HS-5 (cell line): ENCODE results near the gene TCFL5.

Source experiments
- DNase-seq: peaks from one replicate; pipeline ENCODE4 v3.0.0-alpha.2; 2012; ENCODE audit warnings: low read depth

TCFL5 gene

GRCh38 chr20:62811720-62812119 is 49.9 kb downstream of the TCFL5 start:
- DNase-seq: no peak

DNA sequence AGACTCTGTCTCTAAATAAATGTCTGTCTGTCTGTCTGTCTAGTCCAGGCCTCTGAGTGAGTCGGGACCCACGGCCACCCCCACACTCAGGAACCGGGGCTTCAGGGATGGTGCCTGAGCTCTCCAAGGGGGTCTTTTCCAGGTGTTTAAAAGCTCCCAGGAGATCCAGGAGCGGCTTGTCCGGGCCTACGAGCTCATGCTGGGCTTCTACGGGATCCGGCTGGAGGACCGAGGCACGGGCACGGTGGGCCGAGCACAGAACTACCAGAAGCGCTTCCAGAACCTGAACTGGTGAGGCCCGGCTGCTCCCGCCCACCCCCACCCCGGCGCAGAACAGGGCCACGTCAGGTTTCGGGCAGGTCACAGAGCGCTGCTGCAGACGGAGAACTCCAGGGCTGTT is 50.3 kb downstream of the TCFL5 start:
- DNase-seq: no peak

DNA sequence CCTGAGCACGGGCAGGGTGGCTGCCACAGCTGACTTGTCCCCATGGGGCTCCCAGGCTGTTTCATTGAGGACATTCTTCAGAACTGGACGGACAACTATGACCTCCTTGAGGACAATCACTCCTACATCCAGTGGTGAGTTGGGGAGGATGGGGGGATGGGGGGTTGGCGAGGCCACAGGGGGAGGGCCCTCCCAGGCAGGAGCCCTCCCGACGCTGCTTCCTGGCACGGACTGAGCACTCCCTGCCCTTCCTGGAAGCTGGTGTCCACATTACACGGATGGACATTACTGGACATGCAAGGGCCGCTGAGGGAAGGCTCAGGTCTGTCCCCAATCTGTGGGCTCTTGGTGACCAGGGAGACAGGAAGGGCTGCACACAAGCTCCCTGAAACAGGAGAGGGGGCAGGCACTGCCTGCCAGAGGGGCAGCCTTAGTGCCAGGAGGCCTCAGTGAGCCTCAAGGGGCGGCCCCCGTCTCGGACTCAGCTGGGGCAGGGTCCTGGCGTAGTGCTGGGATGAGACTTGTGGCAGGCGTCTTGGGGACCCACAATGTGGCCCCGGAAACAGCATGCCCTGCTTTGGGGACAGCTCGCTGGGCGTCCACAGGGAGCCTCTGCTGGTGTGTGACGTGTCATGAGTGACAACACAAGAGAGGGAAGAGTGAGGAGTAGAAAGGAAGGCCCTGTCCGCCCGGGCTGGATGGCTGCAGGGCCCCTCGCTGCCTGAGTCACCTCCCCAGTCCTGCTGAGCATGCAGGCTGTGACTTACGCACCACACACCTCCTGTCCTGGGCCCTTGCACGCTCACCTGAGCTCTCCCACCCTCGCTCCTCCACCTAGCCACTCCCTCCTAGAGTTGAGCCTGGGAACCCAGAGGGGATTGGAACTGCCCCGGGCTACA is 51.8 kb downstream of the TCFL5 start:
- no peak for DNase-seq

GRCh38 chr20:62808211-62808865 is 53.3 kb downstream of the TCFL5 start:
- no peak for DNase-seq

- no peak for DNase-seq
Observed at GRCh38 chr20:62807444-62808210, 54.0 kb downstream of the TCFL5 start.

DNA sequence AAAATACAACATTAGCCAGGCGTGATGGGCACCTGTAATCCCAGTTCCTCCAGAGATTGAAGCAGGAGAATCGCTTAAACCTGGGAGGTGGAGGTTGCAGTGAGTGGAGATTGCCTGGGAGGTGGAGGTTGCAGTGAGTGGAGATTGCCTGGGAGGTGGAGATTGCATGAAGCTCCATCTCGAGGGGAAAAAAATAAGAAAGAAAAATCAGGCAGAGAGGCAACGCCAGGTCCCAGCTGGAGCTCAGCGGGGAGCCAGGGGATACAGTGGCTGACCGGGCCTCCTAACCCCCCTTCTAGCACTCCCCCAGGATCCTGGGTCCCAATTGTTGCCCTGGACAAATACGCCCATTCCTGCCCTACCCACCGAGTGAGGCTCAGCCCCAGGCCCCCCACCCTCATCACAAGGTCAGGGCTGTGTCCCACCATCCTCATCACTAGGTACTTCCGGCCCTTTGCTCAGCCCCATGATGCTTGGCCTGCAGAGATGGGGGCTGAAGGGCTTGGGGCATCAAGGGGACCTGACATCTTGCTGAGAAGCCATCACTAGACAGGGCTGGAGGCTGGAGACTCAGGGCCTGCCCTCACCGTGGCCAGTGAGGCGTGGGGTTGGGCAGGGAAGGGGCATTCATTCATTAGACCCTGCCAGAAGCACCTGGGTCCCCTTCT is 55.1 kb downstream of the TCFL5 start:
- DNase-seq: no peak

GRCh38 chr20:62805711-62806382 is 55.8 kb downstream of the TCFL5 start:
- DNase-seq: no peak

DNA sequence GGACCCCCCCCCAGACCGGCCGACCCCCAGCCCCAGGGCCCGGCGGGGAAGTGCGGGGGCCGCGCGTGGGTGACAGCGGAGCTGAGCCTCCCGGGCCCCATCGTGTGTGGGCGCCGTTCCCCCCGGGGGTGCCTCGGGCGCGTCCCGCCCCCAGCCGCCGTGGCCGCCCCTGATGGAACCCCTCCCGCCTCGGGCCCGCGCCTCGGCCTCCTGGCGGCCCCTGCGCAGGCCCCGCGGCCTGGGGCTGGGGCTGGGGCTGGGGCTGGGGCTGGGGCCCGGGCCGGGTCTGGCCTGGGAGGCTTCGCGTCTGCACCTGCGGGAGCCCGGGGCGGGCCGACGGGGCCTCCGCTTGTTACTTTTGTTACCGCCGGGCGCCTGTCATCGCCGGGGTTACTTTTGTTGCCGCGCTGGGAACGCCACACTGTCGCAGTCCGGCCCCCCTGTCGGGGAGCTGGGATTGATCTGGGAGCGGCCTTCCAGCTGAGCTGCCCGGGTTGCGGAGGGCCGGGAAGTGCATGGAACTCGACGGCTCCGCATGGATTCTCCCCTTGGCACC is 56.4 kb downstream of the TCFL5 start:
- no peak for DNase-seq

GRCh38 chr20:62804627-62805154 is 56.9 kb downstream of the TCFL5 start, which contains the start of gene OGFR:
OGFR (plus strand) TSS chr20:62804835; CDS start chr20:62804860, 25 bp downstream.
- DNase-seq: no peak

DNA sequence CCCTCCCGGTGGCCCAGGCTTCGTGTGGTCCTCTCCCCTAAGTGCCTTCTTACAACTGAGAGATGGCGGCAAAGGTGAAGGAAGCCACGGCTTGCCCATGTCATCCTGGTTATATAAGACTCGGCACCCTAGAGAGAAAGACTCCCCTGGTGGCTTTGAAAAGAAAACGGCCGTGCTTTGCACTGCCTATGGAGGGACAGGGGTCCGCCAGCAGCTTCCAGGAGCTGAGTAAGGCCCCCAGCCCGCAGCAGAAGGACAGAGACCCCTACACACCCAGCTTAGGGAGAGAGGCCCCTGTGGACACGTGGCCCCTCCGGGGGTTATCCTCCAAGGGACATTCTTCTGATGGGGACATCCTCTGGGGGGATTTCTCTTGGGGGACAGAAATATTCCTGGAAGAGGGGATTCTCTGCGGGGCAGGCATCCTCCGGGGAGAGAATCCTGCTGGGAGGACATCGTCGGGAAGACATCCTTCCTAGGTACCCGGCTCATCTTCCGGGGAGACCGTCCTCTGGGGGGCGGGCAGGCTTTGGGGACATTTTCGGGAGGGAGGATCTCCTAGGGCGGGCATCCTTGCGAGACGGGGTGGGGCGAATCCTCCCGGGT is 57.5 kb downstream of the TCFL5 start:
- no peak for DNase-seq

- DNase-seq: no peak
Observed at GRCh38 chr20:62802026-62802712, 59.5 kb downstream of the TCFL5 start.

DNA sequence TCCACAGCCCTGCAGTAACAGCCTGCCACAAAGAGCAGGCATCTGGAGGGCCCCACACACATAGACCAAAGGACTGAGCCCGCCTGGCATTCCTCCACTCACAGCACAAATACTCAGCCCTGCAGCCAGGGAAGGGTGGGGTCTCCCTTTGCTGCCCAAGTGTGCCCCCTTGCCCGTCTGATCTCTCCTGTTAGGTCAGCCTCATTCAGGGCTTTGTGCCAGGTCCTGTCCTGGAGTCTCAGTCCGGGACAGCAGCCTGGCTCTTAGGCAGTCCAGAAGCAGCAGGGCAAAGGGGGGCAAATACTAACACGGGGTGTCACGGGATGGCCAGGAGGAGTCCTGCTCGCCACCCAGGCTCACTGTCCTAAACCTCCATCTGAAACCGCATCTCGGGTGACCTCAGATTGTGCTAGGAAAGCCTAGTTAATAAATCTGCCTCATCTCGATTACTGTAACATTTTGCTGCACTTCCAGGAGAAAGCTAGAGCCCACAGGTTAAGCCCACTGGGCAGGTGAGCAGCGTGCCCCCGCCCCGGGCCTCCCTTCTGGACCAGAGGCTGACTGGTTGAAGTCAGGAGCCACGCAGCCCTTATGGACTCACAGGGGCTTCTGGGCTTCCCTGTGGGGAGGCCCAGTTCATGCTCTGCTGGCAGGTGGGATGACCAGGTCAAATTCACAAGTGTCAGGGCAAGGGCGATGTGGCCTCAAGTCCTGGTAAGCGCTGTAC is 60.2 kb downstream of the TCFL5 start:
- no peak for DNase-seq

GRCh38 chr20:62800314-62801259 is 61.0 kb downstream of the TCFL5 start:
- no peak for DNase-seq

GRCh38 chr20:62799873-62800272 is 61.7 kb downstream of the TCFL5 start:
- DNase-seq: no peak

GRCh38 chr20:62799459-62799858 is 62.2 kb downstream of the TCFL5 start:
- DNase-seq: no peak

DNA sequence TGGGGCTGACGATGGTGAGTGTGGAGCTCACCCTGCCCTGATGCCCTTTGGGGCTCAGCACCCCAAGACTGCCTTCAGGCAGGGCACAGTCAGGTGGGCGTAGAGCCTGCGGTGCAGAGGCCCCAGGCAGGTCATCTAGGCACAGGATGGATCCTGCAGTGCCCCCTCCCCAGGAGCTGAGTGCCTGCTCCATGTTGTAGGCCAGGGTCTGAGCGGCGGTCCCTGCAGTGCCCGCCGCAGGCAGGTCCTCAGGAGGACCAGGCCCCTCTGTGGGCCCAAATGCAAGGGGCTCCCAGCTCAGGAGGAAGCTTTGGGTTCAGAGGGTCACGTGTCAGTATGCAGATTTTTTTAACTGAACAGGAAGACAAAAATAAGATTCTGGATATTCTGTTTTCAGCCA is 62.6 kb downstream of the TCFL5 start:
- no peak for DNase-seq

DNA sequence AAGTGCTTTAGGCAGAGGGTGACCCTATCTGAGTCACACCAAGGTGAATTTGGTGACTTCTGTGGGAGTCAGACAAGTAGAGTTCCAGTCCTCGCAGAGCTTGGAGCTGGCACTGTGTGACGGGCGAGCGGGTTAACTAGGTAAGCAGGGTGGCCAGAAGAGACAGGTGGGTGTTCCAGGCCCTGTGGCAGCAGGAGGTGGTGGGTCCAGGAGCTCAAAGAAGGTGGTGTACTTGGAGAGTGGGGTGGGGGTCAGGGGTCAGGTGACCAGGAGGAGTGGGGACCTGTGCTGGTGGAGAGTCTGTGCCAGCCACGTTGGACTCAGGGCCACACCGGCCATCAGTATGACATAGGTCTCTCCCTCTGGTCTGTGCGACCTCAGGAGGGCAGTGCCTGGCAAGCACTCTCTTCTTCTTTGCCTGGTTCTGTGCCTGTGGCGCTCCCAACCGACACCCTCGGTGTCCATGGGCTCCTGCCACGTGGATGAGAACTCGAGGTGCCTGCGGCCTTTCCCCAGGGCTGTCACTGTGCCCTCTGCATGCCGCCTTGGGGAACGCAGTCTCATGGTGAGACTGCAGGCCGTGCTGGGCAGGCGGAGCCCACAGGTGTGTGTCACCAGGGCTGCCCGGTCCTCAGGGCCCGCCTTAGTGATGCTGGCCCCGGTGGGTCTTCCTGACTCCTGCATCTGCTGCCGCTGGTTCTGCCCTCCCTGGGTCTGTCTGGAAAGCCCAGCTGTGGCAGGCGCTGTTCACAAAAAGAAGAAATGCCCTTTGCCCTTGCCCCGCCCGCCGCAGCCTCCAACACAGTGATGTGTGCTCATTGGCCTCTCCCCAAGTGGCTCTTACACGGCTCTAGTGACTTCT is 63.7 kb downstream of the TCFL5 start:
- DNase-seq: no peak
